Erythroblast (primary cell): ENCODE measurements around the gene RNU6-9.

ENCODE experiments used
- GATA1 ChIP-seq: IDR thresholded peaks from 2 replicates; pipeline ENCODE4 v1.6.1; 2011; ENCODE audit warnings: low read depth, mild to moderate bottlenecking, control low read depth, low read length, moderate library complexity
- POLR2A ChIP-seq: IDR thresholded peaks from 2 replicates; pipeline ENCODE4 v1.6.1; 2011; ENCODE audit warnings: mild to moderate bottlenecking, low read length

- TF ChIP-seq POLR2A (peak; percentile 62), GATA1 (no peak)
Observed at GRCh38 chr19:940591-941291, 47.5 kb downstream of the RNU6-9 start.
